GM12878 (cell line): ENCODE measurements around the gene POLR3A. TPM values are rescaled to one million over a fixed set of nuclear protein-coding genes. Genes with fewer than 3 reads are reported as not detected.

Experiments used
- ATAC-seq: fragments of 200-7000 bp; cut with Tn5 transposase; 3 replicates; pipeline ENCODE4 v1.9.1; 2020; ENCODE audit warnings: mild to moderate bottlenecking, moderate library complexity
- BruUV-seq: library from RNA; stranded (reverse); fragments of 400-500 nt; replicated peaks from 2 replicates; lab custom pipeline; 2021; lab: Mats Ljungman, UMichigan
- CTCF ChIA-PET: fragments of 300-600 bp; sonication (Branson Sonifier 250); formaldehyde crosslinking; extraction: SDS; loops from one replicate; lab custom pipeline; 2021; ENCODE audit warnings: inconsistent platforms; lab: Yijun Ruan, JAX
- POLR2A ChIA-PET: fragments of 350-600 bp; formaldehyde crosslinking; extraction: SDS; loops from one replicate; lab custom pipeline; 2021; ENCODE audit warnings: inconsistent platforms; lab: Charles Lee
- RAD21 ChIA-PET: fragments of 300-600 bp; sonication (Branson Sonifier 250); formaldehyde crosslinking; loops from one replicate; lab custom pipeline; 2023; ENCODE audit warnings: antibody characterized with exemption; ENCODE audit not compliant: unreplicated experiment; lab: Charles Lee
- SMC1A ChIA-PET: fragments of 300-600 bp; sonication (Branson Sonifier 250); formaldehyde crosslinking; loops from one replicate; lab custom pipeline; 2023; ENCODE audit not compliant: unreplicated experiment, uncharacterized antibody; lab: Charles Lee
- DNase-seq: peaks from one replicate; pipeline ENCODE4 v3.0.0-alpha.2; 2011; ENCODE audit warnings: low read depth, low spot score
- FAIRE-seq: peaks from 3 replicates; lab custom pipeline; 2011; peaks lifted over from hg19 to GRCh38; lab: Jason Lieb, UNC
- H2AFZ ChIP-seq: 2 replicates; pipeline ENCODE4 v1.6.0; 2011; ENCODE audit warnings: low read depth, low read length, control low read depth; ENCODE audit not compliant: control insufficient read depth
- H3K27ac ChIP-seq: 2 replicates; pipeline ENCODE4 v1.5.1; 2011; ENCODE audit warnings: control low read depth; ENCODE audit not compliant: control insufficient read depth, insufficient read depth
- H3K27me3 ChIP-seq, 2 experiments: replicated peaks in 1 of 2; 2 replicates each; pipeline versions ENCODE4 v1.6.0 to v1.6.1; 2011; ENCODE audit warnings: low read length in 1 of 2; ENCODE audit not compliant: control insufficient read depth in 2 of 2, insufficient read depth in 2 of 2
- H3K36me3 ChIP-seq, 2 experiments: 2 replicates each; pipeline ENCODE4 v1.5.1; 2011; ENCODE audit warnings: low read length in 1 of 2; ENCODE audit not compliant: control insufficient read depth in 2 of 2, insufficient read depth in 2 of 2
- H3K4me1 ChIP-seq: 2 replicates; pipeline ENCODE4 v1.6.1; 2011; ENCODE audit warnings: mild to moderate bottlenecking, low read length, moderate library complexity, mixed read lengths; ENCODE audit not compliant: control insufficient read depth, insufficient read depth
- H3K4me2 ChIP-seq: 2 replicates; pipeline ENCODE4 v1.6.0; 2011; ENCODE audit warnings: control low read depth; ENCODE audit not compliant: control insufficient read depth, insufficient read depth
- H3K4me3 ChIP-seq: fragments of 200-600 bp; sonication (generic); 2 replicates; pipeline ENCODE4 v1.5.1; 2016
- H3K79me2 ChIP-seq: 2 replicates; pipeline ENCODE4 v1.6.0; 2011; ENCODE audit warnings: low read length; ENCODE audit not compliant: control insufficient read depth, insufficient read depth
- H3K9ac ChIP-seq: 2 replicates; pipeline ENCODE4 v1.8.0; 2011; ENCODE audit warnings: low read length, control low read depth, mixed read lengths; ENCODE audit not compliant: control insufficient read depth, insufficient read depth
- H3K9me3 ChIP-seq: replicated peaks from 3 replicates; pipeline ENCODE4 v1.5.1; 2011; ENCODE audit warnings: mild to moderate bottlenecking, low read length; ENCODE audit not compliant: control insufficient read depth, insufficient read depth
- H4K20me1 ChIP-seq: 2 replicates; pipeline ENCODE4 v1.6.0; 2011; ENCODE audit not compliant: control insufficient read depth, insufficient read depth
- CREM ChIP-seq: IDR thresholded peaks from 2 replicates; pipeline ENCODE4 v1.6.1; 2014; ENCODE audit warnings: antibody characterized with exemption, low read depth
- HDAC6 ChIP-seq: fragments of 200-600 bp; sonication (generic); IDR thresholded peaks from one replicate; pipeline ENCODE4 v1.8.0; 2017; ENCODE audit warnings: antibody characterized with exemption; ENCODE audit not compliant: unreplicated experiment
- MTA2 ChIP-seq: fragments of 450-650 bp; IDR thresholded peaks from 2 replicates; pipeline ENCODE4 v1.6.1; 2016; ENCODE audit warnings: low read depth, mild to moderate bottlenecking, moderate library complexity
- MYB ChIP-seq: fragments of 150-350 bp; IDR thresholded peaks from 2 replicates; pipeline ENCODE4 v1.6.1; 2014; ENCODE audit warnings: mild to moderate bottlenecking, low read depth, low read length, borderline replicate concordance
- PAX5 ChIP-seq: IDR thresholded peaks from 2 replicates; pipeline ENCODE4 v1.6.1; 2011; ENCODE audit warnings: low read depth, low read length, borderline replicate concordance
- PML ChIP-seq: IDR thresholded peaks from 2 replicates; pipeline ENCODE4 v1.6.1; 2012; ENCODE audit warnings: low read length, inconsistent platforms
- POLR2AphosphoS2 ChIP-seq: IDR thresholded peaks from 2 replicates; pipeline ENCODE4 v1.6.1; 2011; ENCODE audit warnings: low read depth, mild to moderate bottlenecking, low read length, improper control_type of control experiment, moderate library complexity
- RCOR1 ChIP-seq: conservative IDR thresholded peaks from 2 replicates; pipeline ENCODE4 v1.6.1; 2012; ENCODE audit warnings: low read depth, low read length, improper control_type of control experiment
- RELB ChIP-seq: fragments of 450-650 bp; IDR thresholded peaks from 2 replicates; pipeline ENCODE4 v1.6.1; 2017; ENCODE audit warnings: low read depth, mild to moderate bottlenecking, moderate library complexity
- ZBTB40 ChIP-seq: fragments of 450-650 bp; IDR thresholded peaks from 2 replicates; pipeline ENCODE4 v1.6.1; 2016; ENCODE audit warnings: mild to moderate bottlenecking, moderate library complexity, borderline replicate concordance
- ZZZ3 ChIP-seq: IDR thresholded peaks from 2 replicates; pipeline ENCODE4 v1.6.1; 2011; ENCODE audit warnings: low read depth; ENCODE audit not compliant: control insufficient read depth, insufficient read length
- WGBS: methylation state at CpG from one replicate; pipeline ENCODE4 v1.1.6; 2016; ENCODE audit warnings: low lambda C conversion rate; ENCODE audit not compliant: insufficient replicate concordance, insufficient coverage; ENCODE audit errors: missing lambda C conversion rate; 5-methylcytosine and 5-hydroxymethylcytosine counted together
- in situ Hi-C: fragments of 300-500 bp; cut with MboI; formaldehyde crosslinking; loops from 9 replicates; pipeline ENCODE4 v1.14.3; 2018; ENCODE audit warnings: mixed read lengths
- intact Hi-C: fragments of 100-400 bp; cut with micrococcal nuclease; formaldehyde crosslinking; loops from one replicate; pipeline ENCODE4 v1.14.2; 2022; ENCODE audit not compliant: unreplicated experiment
- polyA plus RNA-seq, 11 experiments: library from polyadenylated mRNA; depleted of rRNA in 4 of 11; unstranded in 6 of 11; stranded (reverse) in 5 of 11; fragments of >200 nt; fragmentation: Nextera tagmentation in 4 of 11; fragmentation: Illumina TruSeq in 1 of 11; extraction: Ambion mirVana in 4 of 11; extraction: Trizol in 1 of 11; gene quantifications; 1 replicate in 1 of 11; 2 replicates in 10 of 11; pipeline versions ENCODE4 v1.2.1 to v1.2.3, GENCODE V29; 2011 to 2016; ENCODE audit warnings: inconsistent platforms in 2 of 11, missing spikeins in 2 of 11, low read depth in 1 of 11
- total RNA-seq, 4 experiments: library from RNA; depleted of rRNA in 3 of 4; stranded (reverse); fragments of >200 nt in 3 of 4; fragmentation: Illumina TruSeq in 1 of 4; extraction: Trizol in 1 of 4; gene quantifications; 2 replicates each; pipeline versions ENCODE4 v1.2.1 to v1.2.3, GENCODE V29; 2013 to 2021

POLR3A gene
- total and polyA plus RNA-seq, 10 of the 15 experiments (the other 5 are each of a cell fraction or from before 2014, with no cell fraction given) = 5.4 to 20.4 (median 14.4) TPM

GRCh38 chr10:77922566-77923179 is 106.6 kb downstream of the POLR3A start:
- no TSS peak for BruUV-seq
- H3K9me3 ChIP-seq = no peaks in the 10 kb centered on the region; the same call in 2 of the 3 replicates
- intact Hi-C loops = no loop called here
- no peak overlapping the region for H2AFZ ChIP-seq
- H3K9ac ChIP-seq = no peak overlapping the region
- 61% methylated on average over 8 of the region's 8 CpGs for WGBS
- H3K4me1 ChIP-seq = peaks cover 12% of the 10 kb centered on the region
- no peak overlapping the region for H3K4me3 ChIP-seq
- DNase-seq = no peak
- ATAC-seq = no peak
- H3K4me2 ChIP-seq = no peak overlapping the region
- FAIRE-seq = no peak
- H3K27me3 ChIP-seq = peaks cover 4 to 7% of the 10 kb centered on the region in 2 experiments
- CTCF ChIA-PET = no interaction called here
- H3K36me3 ChIP-seq = no peaks in the 10 kb centered on the region
- in situ Hi-C loops = no loop called here
- POLR2A ChIA-PET = no interaction called here
- H3K79me2 ChIP-seq = no peaks in the 10 kb centered on the region; the same call in none of the 2 replicates
- SMC1A ChIA-PET = no interaction called here
- no peaks in the 10 kb centered on the region for H4K20me1 ChIP-seq
- TF ChIP-seq POLR2AphosphoS2 (no peak), MTA2 (no peak), ZBTB40 (no peak), HDAC6 (no peak), RELB (no peak), RCOR1 (no peak), PAX5 (no peak), CREM (no peak), MYB (no peak), ZZZ3 (no peak), PML (no peak)
- TF ChIP-seq, all 136 proteins: peak for 0
- RAD21 ChIA-PET = no interaction called here
- H3K27ac ChIP-seq = no peak overlapping the region
